ENCODE measurements around the gene FBXO21.

FBXO21 gene

DNA sequence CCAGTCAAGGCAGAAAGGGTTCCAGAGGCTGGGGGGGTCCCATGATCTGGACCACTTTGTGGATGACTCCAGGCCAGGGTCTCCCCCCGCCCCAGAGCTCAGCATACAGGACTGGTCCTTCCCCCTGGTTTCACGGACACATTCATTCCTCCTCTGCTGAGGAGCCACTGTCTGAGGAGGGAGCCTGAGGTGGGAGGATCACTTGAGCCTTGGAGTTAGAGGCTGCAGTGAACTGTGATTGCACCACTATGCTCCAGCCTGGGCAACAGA lies 97.8 kb downstream of the FBXO21 start:
- no peak for DNase-seq
- no peak overlapping the region for H3K4me3 ChIP-seq (ENCODE audit: low read depth, low read length)
- H3K27me3 ChIP-seq: peaks cover 15% of the 10 kb centered on the region
- H3K36me3 ChIP-seq: no peaks in the 10 kb centered on the region
- no peaks in the 10 kb centered on the region for H3K4me1 ChIP-seq
- TF ChIP-seq, protein P1, sequence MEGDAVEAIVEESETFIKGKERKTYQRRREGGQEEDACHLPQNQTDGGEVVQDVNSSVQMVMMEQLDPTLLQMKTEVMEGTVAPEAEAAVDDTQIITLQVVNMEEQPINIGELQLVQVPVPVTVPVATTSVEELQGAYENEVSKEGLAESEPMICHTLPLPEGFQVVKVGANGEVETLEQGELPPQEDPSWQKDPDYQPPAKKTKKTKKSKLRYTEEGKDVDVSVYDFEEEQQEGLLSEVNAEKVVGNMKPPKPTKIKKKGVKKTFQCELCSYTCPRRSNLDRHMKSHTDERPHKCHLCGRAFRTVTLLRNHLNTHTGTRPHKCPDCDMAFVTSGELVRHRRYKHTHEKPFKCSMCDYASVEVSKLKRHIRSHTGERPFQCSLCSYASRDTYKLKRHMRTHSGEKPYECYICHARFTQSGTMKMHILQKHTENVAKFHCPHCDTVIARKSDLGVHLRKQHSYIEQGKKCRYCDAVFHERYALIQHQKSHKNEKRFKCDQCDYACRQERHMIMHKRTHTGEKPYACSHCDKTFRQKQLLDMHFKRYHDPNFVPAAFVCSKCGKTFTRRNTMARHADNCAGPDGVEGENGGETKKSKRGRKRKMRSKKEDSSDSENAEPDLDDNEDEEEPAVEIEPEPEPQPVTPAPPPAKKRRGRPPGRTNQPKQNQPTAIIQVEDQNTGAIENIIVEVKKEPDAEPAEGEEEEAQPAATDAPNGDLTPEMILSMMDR (IDR thresholded peaks at IDR 0.05; ENCODE audit: low read depth, low read length): no peak
- no peaks in the 10 kb centered on the region for H3K9me3 ChIP-seq
